Fibroblast of mammary gland (primary cell): ENCODE data around the gene PKD1L1.

Source experiments
- DNase-seq: peaks from one replicate; pipeline ENCODE4 v3.0.0-alpha.2; 2010; ENCODE audit warnings: low read depth
- H3K4me3 ChIP-seq: 2 replicates; pipeline ENCODE4 v1.5.1; 2011; ENCODE audit warnings: low read depth, mild to moderate bottlenecking, low read length, moderate library complexity; ENCODE audit not compliant: control insufficient read depth
- CTCF ChIP-seq: conservative IDR thresholded peaks from 2 replicates; pipeline ENCODE4 v1.5.1; 2011; ENCODE audit warnings: low read depth, low read length, inconsistent platforms; ENCODE audit not compliant: control insufficient read depth, insufficient read depth

Gene PKD1L1

GRCh38 chr7:47847207-47847606 is 101.1 kb downstream of the PKD1L1 start:
- no peak for TF ChIP-seq CTCF
- no peak overlapping the region for H3K4me3 ChIP-seq
- DNase-seq, result no peak

GRCh38 chr7:47846138-47846836 is 102.0 kb downstream of the PKD1L1 start:
- peak; percentile 44 for DNase-seq
- no peak overlapping the region for H3K4me3 ChIP-seq
- TF ChIP-seq CTCF, result no peak

GRCh38 chr7:47844311-47844710 is 104.0 kb downstream of the PKD1L1 start:
- no peak for DNase-seq
- H3K4me3 ChIP-seq, result no peak overlapping the region
- TF ChIP-seq CTCF, result no peak

- DNase-seq, result no peak
- no peak overlapping the region for H3K4me3 ChIP-seq
Observed at GRCh38 chr7:47843291-47843690, 105.0 kb downstream of the PKD1L1 start.

GRCh38 chr7:47839381-47839780 is 108.9 kb downstream of the PKD1L1 start:
- no peak for DNase-seq
- H3K4me3 ChIP-seq, result no peak overlapping the region
- TF ChIP-seq CTCF, result no peak

More at GRCh38 chr7:47843291-47843690, 105.0 kb downstream of the PKD1L1 start:
- no peak for TF ChIP-seq CTCF

GRCh38 chr7:47837826-47838225 is 110.4 kb downstream of the PKD1L1 start:
- H3K4me3 ChIP-seq, result no peak overlapping the region
- TF ChIP-seq CTCF, result no peak

More at GRCh38 chr7:47837826-47838225, 110.4 kb downstream of the PKD1L1 start:
- no peak for DNase-seq
